Limb (tissue), 2 donors: ENCODE results near the gene ZNF521.

Experiments
- DNase-seq, 2 donors: peaks; one replicate each; pipeline ENCODE4 v3.0.0-alpha.2; 2016; ENCODE audit errors: extremely low spot score in 2 of 2

Gene ZNF521

GRCh38 chr18:25351777-25352628 lies at the start of gene ZNF521:
TSS of gene ZNF521 (minus strand) at chr18:25352166. CDS start at chr18:25350946, 1,220 bp downstream.
- DNase-seq = peak; percentile 93 to 94

- DNase-seq = no peak
Observed at GRCh38 chr18:25399554-25399953, 47.6 kb upstream of the ZNF521 start.

GRCh38 chr18:25392192-25392591 lies 40.2 kb upstream of the ZNF521 start:
- DNase-seq = no peak

GRCh38 chr18:25373432-25374179 lies 21.6 kb upstream of the ZNF521 start:
- DNase-seq = no peak

- DNase-seq = no peak
Observed at GRCh38 chr18:25370391-25370790, 18.4 kb upstream of the ZNF521 start.

GRCh38 chr18:25365242-25365641 lies 13.3 kb upstream of the ZNF521 start:
- DNase-seq = no peak

GRCh38 chr18:25364732-25365131 lies 12.8 kb upstream of the ZNF521 start:
- no peak for DNase-seq

GRCh38 chr18:25360301-25360899 lies 8.4 kb upstream of the ZNF521 start:
- DNase-seq = no peak

- DNase-seq = no peak
Observed at GRCh38 chr18:25353080-25353479, 1.1 kb upstream of the ZNF521 start.

- no peak for DNase-seq
Observed at GRCh38 chr18:25352629-25353005, 651 bp upstream of the ZNF521 start.

GRCh38 chr18:25351280-25351775 lies 638 bp downstream of the ZNF521 start:
- no peak for DNase-seq

- peak; percentile 68 to 81 for DNase-seq
Observed at GRCh38 chr18:25350489-25351251, 1.3 kb downstream of the ZNF521 start.

- DNase-seq = peak in 1 of 2 donors; percentile 29
Observed at GRCh38 chr18:25349926-25350487, 2.0 kb downstream of the ZNF521 start.

- DNase-seq = peak in 1 of 2 donors; percentile 82
Observed at GRCh38 chr18:25349131-25349925, 2.6 kb downstream of the ZNF521 start.

- peak in 1 of 2 donors; percentile 43 for DNase-seq
Observed at GRCh38 chr18:25348386-25349130, 3.4 kb downstream of the ZNF521 start.

- DNase-seq = no peak
Observed at GRCh38 chr18:25346561-25346960, 5.4 kb downstream of the ZNF521 start.

GRCh38 chr18:25345081-25345866 lies 6.7 kb downstream of the ZNF521 start:
- peak in 1 of 2 donors; percentile 51 for DNase-seq

GRCh38 chr18:25341831-25342230 lies 10.1 kb downstream of the ZNF521 start:
- DNase-seq = no peak

- no peak for DNase-seq
Observed at GRCh38 chr18:25340762-25341161, 11.2 kb downstream of the ZNF521 start.
